Measurements from ENCODE around the gene TLE4.

DNA sequence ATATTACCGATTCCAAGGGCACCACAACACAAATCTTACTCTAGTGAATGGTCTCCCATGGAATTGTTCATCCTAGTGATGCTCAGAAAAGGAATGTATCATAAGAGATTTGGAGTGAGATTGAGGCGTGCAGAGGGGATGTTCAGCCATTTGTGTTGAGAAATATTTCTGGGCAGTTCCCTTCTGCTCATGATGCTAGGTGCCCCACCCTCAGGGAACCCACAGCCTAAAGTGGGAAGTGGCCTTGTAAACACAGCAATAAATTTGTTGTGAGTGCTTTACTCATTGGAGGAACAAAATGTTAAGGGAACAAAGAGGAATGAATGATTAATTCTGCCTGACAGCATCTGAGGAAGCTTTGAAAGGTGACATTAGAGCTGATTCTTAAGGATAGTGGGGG is 129.9 kb downstream of the TLE4 start:
- TF ChIP-seq, protein P1, sequence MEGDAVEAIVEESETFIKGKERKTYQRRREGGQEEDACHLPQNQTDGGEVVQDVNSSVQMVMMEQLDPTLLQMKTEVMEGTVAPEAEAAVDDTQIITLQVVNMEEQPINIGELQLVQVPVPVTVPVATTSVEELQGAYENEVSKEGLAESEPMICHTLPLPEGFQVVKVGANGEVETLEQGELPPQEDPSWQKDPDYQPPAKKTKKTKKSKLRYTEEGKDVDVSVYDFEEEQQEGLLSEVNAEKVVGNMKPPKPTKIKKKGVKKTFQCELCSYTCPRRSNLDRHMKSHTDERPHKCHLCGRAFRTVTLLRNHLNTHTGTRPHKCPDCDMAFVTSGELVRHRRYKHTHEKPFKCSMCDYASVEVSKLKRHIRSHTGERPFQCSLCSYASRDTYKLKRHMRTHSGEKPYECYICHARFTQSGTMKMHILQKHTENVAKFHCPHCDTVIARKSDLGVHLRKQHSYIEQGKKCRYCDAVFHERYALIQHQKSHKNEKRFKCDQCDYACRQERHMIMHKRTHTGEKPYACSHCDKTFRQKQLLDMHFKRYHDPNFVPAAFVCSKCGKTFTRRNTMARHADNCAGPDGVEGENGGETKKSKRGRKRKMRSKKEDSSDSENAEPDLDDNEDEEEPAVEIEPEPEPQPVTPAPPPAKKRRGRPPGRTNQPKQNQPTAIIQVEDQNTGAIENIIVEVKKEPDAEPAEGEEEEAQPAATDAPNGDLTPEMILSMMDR (conservative IDR thresholded peaks at IDR 0.05 in 1 of 2, IDR thresholded peaks at IDR 0.05 in 1 of 2; ENCODE audit: extremely low read depth in 1 of 2, insufficient read depth in 1 of 2, low read depth in 1 of 2, low read length in 2 of 2), result no peak
- no peak for TF ChIP-seq EZH2 (IDR thresholded peaks at IDR 0.05; ENCODE audit: borderline replicate concordance, low read length)
